ENCODE results near the gene DPP6.
"Not testable (repeated sequence)": the region's sequence is repeated elsewhere in the genome, so short reads cannot be mapped to it uniquely, and the experiment has no call there.

DPP6 gene

DNA sequence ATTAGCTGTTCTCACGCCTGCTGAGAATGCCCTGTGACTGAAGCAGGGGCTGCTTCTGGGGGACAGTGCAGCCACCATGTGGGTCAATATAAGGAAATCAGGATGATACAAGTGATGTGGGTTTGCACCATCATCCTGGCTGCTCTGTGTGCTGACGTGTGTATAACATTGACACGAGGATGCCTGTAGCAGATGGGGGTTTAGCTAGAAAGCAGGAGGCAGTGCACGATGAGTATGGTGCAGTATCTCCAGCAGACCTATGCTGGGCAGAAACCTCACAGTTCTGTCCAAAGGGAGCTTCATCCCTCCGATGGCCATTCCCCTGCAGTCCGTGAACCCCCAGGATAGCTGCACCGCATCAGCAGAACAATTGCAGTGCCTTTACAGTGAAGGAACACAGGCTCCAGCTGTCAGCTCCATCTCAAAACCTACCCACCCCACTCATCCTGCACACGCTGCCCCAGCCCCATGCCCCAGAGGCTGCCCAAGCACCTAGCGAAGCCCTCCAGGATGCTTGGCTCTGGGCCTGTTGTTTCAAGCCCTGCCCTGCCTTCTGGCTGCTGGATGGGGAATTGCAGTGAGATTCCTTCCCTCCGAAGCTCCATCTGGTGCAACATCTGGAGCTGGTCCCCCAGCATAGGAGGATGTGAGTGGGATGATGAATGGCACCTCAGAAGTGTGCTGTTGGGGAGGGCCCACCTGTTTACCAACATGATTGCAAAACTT, 96.8 kb downstream of the DPP6 start:
- not testable (repeated sequence) for DNase-seq (ENCODE audit: low read depth)

DNA sequence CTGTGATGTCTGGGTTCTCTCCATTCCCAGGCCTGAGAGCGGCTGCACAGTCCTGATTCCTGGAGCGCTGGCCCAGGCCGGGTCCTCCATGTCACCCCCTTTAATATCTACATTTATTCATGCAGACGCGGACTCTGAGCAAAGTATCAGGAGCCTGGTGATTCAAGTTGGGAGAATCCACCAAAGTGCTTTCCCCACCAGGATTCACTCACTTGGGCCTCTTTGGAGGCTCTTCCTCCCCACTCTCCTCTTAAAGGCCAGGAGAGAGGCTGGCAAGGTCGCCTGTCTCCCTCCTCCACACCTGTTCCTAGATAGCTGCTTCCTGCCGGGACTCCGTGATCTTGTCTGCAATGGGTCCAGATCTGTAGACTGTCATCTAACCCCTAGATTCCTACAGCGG, 98.5 kb downstream of the DPP6 start:
- not testable (repeated sequence) for DNase-seq (ENCODE audit: low read depth)

DNA sequence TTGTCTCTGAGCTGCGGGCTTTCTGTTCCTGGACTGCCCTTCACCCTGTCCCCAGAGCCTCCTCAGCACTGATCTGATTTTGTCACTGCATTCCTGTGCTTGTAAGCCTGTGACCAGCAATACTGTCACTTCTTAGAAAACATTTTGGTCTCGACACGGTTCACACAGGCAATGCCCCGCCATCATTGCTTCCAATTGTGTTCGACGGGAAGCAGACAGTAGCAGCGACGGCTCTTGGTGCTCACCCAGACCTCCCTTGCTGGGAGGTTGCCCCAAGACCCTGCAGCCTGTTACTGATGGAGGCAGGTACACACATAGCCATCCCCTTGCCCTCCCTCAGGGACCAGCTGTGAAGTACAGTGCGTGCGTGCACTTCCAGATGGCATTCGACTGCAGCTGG, 99.1 kb downstream of the DPP6 start:
- DNase-seq (ENCODE audit: low read depth): not testable (repeated sequence)

DNA sequence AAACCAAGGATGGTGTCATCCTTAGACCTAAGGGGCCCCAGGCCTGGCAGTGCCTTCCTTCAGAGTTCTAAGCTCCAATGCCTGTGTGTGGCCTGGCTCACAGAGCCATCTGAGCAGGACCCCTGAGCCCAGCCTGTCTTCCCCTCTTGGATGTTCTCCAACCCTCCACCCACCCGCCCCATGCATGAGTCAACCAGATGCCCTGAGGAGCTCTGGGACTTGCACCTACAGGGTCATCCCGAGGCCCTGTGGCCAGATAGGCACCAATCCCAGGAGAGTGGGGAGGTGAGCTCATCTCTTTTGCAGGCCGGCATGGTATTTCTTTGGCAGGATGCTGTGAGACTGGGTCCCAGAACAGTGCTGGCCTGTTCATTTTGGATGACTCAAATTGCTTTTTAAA, 103.7 kb downstream of the DPP6 start:
- not testable (repeated sequence) for DNase-seq (ENCODE audit: low read depth)

DNA sequence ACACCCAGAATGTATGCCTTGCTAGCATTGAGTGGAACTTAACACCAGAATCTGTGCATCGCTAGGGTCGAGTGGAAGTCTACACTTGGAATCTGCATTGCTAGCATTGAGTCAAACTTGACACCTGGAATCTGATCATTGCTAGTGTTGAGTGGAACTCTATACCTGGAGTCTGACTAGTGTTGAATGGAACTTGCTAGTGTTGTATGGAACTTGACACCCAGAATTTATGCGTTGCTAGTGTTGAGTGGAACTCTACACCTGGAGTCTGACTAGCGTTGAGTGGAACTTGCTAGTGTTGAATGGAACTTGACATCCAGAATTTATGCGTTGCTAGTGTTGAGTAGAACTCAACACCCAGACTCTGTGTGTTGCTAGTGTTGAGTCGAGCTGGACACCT, 110.7 kb downstream of the DPP6 start:
- DNase-seq (ENCODE audit: low read depth): not testable (repeated sequence)

DNA sequence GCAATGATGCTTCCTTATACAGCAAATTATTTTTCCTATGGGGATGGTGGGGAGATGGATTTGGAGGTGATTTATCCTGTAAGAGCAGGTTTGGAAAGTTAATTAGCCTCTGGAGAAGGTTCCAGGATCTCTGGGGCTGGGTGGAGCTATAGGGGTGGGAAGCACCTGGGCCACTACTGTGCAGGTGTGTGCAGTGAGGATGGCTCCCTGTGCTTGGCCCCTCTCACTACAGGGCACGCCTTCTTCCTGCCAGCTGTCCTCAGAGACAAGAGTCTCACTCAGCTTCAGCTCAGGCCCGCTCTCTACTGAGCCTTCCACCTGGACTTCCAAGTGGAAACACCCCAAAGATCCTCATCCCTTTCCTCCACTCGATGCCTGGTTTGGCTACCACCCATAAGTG, 111.4 kb downstream of the DPP6 start:
- DNase-seq (ENCODE audit: low read depth): not testable (repeated sequence)

DNA sequence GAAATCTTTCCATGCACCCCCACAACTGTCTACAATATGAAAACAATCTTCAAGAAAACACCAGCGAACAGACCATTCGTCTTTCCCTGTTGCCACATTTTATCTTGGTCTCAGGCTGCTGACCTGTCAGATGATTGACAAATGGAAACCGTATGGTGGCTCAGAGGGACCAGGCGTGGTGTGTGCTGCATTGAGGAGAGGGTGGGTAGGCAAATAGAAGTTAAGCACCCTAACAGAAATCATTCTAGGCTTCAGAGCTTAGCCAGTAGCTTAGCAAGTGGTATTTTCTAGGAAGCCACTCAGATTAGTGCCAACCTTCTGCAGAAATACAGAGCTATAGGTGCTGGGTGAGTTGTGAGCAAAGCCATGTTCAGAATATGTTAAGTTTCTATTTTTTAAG, 114.9 kb downstream of the DPP6 start:
- DNase-seq (ENCODE audit: low read depth): no peak

DNA sequence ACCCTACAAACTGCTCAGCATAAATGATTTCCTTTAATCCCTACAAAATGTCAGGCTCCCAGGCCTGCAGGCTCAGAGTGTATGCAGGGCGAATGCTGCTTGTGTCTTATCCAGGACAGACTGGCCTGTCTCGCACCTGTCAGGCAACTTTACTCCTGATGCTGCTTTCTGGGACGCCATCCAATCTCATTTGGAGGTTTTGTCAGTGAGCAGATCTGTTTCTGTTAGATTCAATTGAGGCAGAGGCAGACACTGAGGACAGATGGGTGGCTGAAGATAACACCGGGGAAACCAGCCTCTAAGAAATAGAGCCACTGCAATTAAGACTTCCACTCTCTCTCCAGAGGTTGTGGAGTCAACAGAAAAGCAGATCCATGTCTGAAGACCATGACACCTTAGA, 115.6 kb downstream of the DPP6 start:
- DNase-seq (ENCODE audit: low read depth): no peak

DNA sequence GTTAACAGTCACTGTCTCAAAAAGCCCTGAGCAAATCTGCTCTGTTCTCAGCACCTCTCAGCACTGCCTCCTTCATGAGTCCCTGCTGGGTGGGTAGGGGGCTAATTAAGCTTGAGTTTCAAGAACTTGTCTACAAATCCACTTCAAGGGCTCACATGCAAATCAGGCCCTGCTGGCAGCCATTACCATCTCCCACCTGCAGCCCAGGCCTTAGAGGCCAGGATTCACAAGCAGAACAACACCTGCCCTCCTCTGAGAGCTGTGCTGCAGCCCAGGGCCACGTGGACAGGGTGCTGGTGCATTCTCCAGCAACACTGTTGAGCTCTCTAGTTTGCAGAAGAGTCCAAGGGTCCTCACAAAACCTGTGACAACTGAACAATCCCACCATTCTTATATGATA, 119.2 kb downstream of the DPP6 start:
- no peak for DNase-seq (ENCODE audit: low read depth)

DNA sequence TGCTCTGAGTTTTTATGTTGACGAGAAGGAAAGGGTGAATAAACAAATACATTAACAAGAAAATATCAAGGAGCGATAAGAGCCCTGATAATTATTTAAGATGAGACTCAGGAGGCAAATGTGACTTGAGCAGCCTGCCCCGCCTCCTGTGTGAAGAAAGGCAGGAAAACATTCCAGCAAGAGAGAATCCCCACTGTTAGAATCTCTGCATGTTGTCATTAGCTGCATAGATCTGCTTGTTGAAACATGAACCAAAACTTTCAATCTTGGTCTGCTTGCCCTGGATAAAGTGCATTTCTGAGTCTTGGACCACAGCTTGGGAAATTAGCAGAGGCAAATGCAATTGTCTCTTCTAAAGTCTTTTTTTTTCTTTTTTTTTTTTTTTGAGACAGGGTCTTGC, 120.0 kb downstream of the DPP6 start:
- DNase-seq (ENCODE audit: low read depth): no peak

DNA sequence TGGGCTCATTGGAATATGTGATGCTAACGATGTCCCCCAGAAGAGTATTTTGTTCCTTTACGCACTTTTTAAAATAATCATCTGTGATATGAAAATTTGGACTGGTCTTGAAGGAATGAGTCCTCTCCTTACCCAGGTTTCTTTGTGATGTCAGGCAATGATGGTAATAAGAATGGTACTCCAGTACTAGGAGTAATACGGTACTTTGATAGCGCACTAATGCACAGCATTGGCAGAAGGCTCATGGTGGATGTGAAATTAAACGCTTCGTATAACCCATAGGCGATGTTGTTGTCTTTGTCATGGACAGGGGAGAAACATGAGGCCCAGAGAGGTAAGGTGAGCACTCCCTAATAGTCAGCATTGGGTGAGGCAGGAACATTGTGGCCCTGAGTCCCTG, 125.4 kb downstream of the DPP6 start:
- no peak for DNase-seq (ENCODE audit: low read depth)

DNA sequence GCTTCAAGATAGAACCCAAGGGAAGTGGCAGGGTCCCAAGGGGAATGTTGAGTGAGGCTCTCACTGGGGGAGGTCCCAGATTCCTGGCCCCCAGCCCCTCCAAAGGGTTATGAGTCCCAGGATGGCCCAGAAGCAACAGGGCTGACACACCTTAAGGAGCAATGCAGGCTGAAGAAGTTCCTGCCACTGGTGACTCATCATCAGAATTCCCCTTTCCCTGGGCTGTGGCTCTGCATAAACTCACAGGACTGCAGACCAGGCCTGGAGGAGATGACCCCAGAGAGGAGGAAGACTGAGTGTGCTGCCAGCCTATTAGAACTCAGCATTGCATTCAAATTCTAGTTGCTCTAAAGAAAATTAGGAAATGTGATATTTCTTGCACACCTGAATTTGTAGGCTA, 126.7 kb downstream of the DPP6 start:
- DNase-seq (ENCODE audit: low read depth): no peak

DNA sequence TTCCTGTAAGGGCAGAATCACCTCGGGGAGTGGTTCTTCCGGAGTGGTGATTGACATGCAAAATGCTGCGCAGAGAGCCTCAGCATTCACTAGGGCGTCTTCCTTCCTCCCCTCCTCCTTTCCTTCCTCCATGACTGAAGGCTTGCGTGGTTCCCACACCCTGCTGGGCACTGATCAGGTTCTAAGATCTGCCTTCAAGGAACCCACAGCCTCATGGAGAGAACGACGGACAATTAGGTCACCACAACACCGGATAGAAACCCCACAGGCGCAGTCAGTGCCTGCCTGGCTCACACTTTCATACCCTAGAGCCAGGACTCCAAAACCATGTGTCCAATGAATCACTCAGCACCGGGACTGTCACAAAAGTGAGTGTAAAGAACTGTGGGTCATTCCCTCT, 131.3 kb downstream of the DPP6 start:
- DNase-seq (ENCODE audit: low read depth): no peak

DNA sequence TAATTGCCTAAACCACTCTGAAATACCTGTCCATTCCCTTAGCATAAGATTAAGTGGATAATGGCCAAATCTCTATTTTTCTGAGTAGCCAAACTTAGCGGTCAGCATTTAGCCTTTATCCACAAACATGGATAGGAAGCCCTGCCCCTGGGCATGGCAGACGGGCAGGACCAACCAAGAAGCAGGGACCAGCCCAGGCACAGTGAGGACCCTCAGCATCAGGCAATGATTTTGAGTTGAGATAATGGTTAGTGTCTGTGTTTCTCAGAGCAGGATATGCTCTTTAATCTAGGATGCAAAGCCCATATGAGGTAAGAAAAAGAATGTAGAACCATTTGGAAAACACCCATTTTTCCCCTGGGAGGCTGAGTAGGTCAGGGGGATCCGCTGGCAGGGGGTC, 131.7 kb downstream of the DPP6 start:
- DNase-seq (ENCODE audit: low read depth): no peak

DNA sequence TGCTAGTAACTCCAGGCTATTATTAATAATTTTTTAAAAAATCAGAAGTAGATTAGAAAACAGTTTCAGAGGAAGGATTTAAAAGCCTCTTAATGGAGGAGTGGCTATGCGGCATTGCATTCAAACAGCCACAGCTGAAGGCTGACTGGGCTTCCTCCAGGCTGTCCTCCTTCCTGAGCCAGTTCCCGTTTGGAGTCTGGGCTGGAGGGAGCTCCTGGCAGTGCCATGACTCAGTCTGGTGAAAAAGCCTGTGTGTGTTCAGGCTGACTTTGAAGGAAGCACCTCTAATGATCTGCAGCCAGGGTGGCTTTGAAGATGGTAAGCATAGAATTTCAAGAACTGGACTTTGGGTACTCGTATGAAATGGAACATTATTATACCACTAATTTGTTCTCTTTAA, 134.6 kb downstream of the DPP6 start:
- no peak for DNase-seq (ENCODE audit: low read depth)

DNA sequence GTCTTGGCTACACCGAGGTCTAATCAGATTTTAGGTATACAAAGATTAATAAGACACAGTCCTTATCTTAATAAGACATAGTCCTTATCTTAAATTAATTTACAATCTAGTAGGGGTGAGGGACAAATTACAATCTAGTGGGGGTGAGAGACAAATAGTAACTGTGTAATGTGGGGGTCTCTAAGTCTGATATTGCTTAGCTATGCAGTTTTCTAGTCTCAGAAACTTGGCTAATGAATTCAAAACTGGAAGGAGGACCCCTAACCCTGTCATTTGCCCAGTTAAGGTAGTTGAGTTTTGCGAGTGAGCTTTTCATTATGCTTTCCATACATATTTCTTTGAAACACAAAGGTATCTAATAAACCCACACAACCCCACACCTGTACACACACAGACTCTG, 136.1 kb downstream of the DPP6 start:
- no peak for DNase-seq (ENCODE audit: low read depth)

DNA sequence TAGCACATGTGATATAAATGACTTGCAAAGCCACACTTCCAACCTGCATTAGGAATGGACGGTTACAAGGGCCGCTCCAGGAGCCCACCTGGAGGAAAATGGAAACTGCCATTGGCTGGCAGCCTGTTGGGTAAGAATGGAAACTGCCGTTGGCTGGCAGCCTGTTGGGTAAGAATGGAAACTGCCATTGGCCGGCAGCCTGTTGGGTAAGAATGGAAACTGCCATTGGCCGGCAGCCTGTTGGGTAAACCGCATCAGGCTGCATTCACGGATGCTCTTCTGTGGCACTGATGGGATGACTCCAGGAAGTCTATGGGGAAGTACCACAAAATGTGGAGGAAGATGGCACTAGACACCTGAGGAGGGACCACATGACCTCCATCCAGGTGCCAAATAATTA, 143.1 kb downstream of the DPP6 start:
- DNase-seq (ENCODE audit: low read depth): no peak

DNA sequence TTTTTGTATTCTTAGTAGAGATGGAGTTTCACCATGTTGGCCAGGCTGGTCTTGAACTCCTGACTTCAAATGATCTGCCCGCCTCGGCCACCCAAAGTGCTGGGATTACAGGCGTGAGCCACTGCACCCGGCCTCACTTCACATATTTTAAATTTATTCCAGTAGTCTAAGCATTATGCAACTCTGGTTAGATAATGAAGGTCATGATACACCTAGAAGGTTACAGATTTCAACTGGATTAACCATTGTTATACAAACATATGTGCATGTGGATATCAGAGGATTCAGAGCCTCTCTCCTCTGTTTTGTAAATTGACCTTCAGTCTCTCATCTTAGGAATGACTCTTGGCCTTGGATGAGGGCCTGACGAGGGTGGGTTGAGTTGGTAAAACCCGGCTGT, 146.3 kb downstream of the DPP6 start:
- no peak for DNase-seq (ENCODE audit: low read depth)

DNA sequence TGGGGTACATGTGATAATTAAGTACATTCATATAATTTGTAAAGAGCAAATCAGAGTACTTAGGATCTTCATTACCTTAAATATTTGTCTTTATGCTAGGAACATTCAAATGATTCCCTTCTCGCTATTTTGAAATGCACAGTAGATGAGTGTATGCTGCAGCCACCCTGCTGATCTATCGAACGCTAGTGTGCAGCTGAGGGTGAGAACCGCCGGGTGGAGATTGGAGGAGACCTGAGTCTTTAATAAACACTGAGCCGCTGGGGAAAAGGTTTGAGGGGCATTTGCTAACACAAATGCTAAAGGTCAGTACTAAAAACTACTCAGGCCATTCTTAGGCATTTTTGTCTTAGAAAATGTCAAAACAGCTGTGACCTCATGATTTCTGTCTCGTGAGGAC, 148.0 kb downstream of the DPP6 start:
- no peak for DNase-seq (ENCODE audit: low read depth)

DNA sequence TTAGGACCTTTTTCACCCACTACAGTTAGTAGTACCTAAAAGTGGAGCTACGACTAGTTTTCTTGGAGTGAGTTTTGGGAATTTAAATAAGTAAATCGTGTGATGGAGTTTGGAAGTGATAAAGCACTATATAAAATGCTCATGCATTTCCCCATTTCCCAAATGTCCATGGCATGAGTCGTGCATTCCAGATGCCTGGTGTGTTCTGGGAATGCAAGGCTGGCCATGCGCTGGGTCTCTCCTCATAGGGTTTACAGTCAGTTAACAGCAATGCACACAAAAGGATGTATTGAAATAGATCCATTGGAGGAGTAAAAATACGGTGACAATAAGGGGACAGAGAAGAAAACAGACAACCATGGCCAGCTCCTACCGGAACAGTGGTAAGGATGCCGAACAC, 149.8 kb downstream of the DPP6 start:
- no peak for DNase-seq (ENCODE audit: low read depth)

DNA sequence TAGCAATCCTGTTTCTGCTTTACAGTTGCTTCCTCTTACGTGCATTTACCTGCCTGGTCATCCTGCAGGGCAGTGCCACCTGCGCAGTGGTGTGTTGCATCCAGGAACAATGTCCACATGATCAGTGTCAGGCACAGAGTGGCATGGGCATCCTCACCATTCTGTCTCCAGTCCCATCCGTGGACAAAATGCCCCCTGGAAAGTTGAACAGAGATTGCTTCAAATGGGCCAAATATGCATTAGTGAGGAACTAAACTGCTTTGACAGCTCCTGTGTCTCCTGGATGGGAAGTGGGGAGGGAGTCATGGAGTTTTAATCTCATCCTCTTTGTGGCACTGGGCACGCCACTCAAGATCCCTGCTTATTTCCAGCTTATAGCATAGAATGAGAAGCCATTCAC, 151.8 kb downstream of the DPP6 start:
- DNase-seq (ENCODE audit: low read depth): no peak

DNA sequence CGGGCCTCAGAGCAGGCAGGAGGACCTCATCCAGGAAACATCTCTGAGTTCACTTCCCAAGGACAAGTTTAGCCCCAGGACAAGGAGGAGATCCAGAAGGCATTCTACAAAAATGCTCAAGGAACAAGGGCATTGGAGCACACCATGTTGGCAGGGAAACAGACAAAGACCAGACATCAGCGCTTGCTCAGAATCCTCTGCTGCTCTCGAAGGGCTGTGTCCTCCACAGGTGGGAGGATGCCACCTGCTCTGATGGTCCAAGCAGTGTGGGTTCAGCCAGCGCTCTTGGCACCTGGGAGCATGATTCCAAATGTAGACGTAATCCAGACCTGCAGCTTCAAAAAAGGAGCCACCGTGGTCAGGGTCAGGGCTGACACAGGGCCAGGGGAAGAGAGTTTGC, 160.7 kb downstream of the DPP6 start:
- DNase-seq (ENCODE audit: low read depth): no peak

DNA sequence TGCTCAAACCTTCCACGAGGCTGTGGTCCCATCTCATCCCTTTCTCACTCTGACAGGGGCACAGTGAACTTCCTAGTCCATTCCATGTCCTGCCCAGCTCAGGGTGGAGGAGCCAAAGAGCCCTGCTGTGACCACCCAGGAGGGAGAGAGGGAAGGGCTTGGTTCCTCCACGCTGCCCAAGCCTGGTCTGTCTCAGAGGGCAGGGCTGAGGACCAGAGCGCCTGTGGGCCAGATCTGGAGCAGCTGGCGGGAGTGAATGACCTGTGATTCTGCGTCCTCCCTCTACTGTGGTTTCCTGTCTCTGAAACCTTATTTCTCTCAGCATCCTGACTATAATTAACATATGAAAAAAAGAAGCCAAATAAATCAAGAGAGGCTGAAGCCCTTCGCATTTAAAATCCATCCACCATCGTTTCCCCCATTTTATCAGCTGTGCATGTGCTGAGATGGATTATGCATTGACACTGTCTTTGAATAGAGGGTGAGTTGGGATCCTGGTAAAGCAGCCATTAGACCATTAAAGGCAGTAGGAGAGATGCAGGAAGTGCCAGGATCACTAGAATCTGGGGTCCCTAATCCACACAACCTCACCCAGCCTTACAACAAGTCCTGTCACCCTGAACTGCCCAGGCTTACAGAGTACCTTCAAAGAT, 165.6 kb downstream of the DPP6 start:
- DNase-seq (ENCODE audit: low read depth): no peak

DNA sequence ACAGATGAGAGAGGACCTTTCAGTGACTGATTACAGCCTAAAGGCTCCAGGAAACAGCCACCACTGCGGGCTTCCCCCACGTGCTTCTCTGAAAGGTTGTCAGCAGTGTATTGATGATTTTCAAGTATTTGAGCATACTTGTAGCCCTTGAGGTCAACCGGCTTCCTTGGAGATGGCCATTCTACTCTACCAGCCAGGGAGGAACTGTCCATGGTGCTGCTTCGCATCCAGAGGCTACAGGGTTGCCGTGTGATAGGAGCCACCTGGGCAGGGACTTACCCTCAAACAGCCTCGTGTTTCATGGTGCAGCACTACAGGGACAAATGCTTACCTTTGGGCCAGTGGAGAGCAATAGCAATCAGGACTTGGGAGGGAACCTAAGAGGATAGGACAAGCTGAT, 179.5 kb downstream of the DPP6 start:
- no peak for DNase-seq (ENCODE audit: low read depth)
